ENCODE measurements around the gene TMA7B.

DNA sequence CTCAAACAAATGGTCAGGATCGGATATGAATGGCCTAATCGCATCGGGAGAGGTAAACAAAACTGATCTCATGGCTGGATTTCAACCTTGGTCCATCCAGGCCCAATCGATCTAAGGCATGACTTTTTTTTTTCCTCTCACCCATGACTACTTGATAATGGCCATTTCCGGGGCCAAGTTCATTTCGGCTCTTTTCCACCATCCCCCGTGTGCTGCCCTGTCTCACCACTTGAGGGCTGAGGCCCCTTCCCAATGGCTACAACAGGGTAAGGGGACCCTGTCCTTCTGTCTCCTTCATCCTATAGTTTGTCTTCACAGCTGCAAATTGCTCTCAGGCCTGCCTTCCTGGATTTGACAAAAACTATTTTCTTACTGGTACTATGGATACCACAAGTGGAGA, 32.7 kb upstream of the TMA7B start:
- no peak for TF ChIP-seq CTCF (IDR thresholded peaks at IDR 0.05)
- no peak for TF ChIP-seq POLR2AphosphoS5 (IDR thresholded peaks at IDR 0.05)

All from gastroesophageal sphincter (tissue), 3 donors.